Subcutaneous adipose tissue (tissue), 4 donors: Measurements from ENCODE around the gene LPCAT3. TPM values are rescaled to one million over a fixed set of nuclear protein-coding genes. Genes with fewer than 3 reads are reported as not detected.

Experiments
- CTCF ChIP-seq: fragments of 450-650 bp; IDR thresholded peaks from one replicate; pipeline ENCODE4 v1.5.1; 2016; ENCODE audit warnings: low read depth, mild to moderate bottlenecking, control low read depth, antibody characterized with exemption, moderate library complexity
- total RNA-seq, 4 donors: library from RNA; depleted of rRNA; stranded (reverse); fragments of >200 nt; gene quantifications; one replicate each; pipeline ENCODE4 v1.1.0, GENCODE V29; 2016

Gene LPCAT3
- total RNA-seq, 4 donors from 2014 or later, result 21.8 to 55.9 (median 27.1) TPM

- no peak for TF ChIP-seq CTCF
Observed at GRCh38 chr12:6981152-6982052, 36.9 kb downstream of the LPCAT3 start.

GRCh38 chr12:6980740-6981139 lies 37.5 kb downstream of the LPCAT3 start:
- TF ChIP-seq CTCF, result no peak

- TF ChIP-seq CTCF, result no peak
Observed at GRCh38 chr12:6980075-6980474, 38.2 kb downstream of the LPCAT3 start.

GRCh38 chr12:6979453-6979852 lies 38.8 kb downstream of the LPCAT3 start:
- no peak for TF ChIP-seq CTCF

- no peak for TF ChIP-seq CTCF
Observed at GRCh38 chr12:6979021-6979420, 39.3 kb downstream of the LPCAT3 start.

- TF ChIP-seq CTCF, result no peak
Observed at GRCh38 chr12:6978611-6979011, 39.7 kb downstream of the LPCAT3 start.

GRCh38 chr12:6978188-6978587 lies 40.1 kb downstream of the LPCAT3 start:
- TF ChIP-seq CTCF, result no peak
